HCT116 (cell line): Measurements from ENCODE around the gene TLCD2. TPM values are rescaled to one million over a fixed set of nuclear protein-coding genes. Genes with fewer than 3 reads are reported as not detected.

Experiments used
- ATAC-seq: fragments of 200-7000 bp; cut with Tn5 transposase; 2 replicates; pipeline ENCODE4 v1.9.1; 2020; ENCODE audit warnings: mild to moderate bottlenecking, moderate library complexity
- BruUV-seq: library from RNA; stranded (reverse); fragments of 400-500 nt; replicated peaks from 2 replicates; lab custom pipeline; 2021; lab: Mats Ljungman, UMichigan
- CTCF ChIA-PET: fragments of 300-600 bp; sonication (Branson Sonifier 250); formaldehyde crosslinking; loops from one replicate; lab custom pipeline; 2021; ENCODE audit warnings: antibody characterized with exemption; lab: Charles Lee
- POLR2A ChIA-PET: fragments of 300-600, 350-600 bp; sonication (Branson Sonifier 250); formaldehyde crosslinking; loops from one replicate; lab custom pipeline; 2021; ENCODE audit warnings: antibody characterized with exemption; lab: Charles Lee
- RAD21 ChIA-PET, 2 experiments: fragments of 300-600 bp; sonication (Branson Sonifier 250); formaldehyde crosslinking; loops; one replicate each; lab custom pipeline; 2023; ENCODE audit warnings: low total read pairs in 2 of 2; ENCODE audit not compliant: uncharacterized antibody in 2 of 2, unreplicated experiment in 2 of 2, low non-redundant PET in 1 of 2; lab: Charles Lee
- DNase-seq: peaks from one replicate; pipeline ENCODE4 v3.0.0-alpha.2; 2010; ENCODE audit warnings: low read depth, low spot score
- H2AFZ ChIP-seq: fragments of 200-600 bp; shearing (Covaris generic), sonication (generic); 2 replicates; pipeline ENCODE4 v1.6.1; 2017; ENCODE audit warnings: low read depth, mixed run types, mixed read lengths, antibody characterized with exemption, low read length; ENCODE audit not compliant: poor library complexity, severe bottlenecking
- H3K27ac ChIP-seq: 2 replicates; pipeline ENCODE4 v1.5.1; 2012; ENCODE audit warnings: low read depth, low read length
- H3K27me3 ChIP-seq: fragments of 200-600 bp; sonication (generic); 2 replicates; pipeline ENCODE4 v1.6.1; 2016; ENCODE audit warnings: mixed run types, low read length, mixed read lengths; ENCODE audit not compliant: insufficient read depth
- H3K36me3 ChIP-seq, 2 experiments: fragments of 200-500 bp in 1 of 2; fragments of 200-600 bp in 1 of 2; sonication (Bioruptor generic) in 1 of 2; sonication (generic) in 1 of 2; 2 replicates each; pipeline versions ENCODE4 v1.5.1 to v1.6.1; 2014 to 2016; ENCODE audit warnings: low read length in 2 of 2, inconsistent platforms in 1 of 2, mixed read lengths in 1 of 2, mixed run types in 1 of 2; ENCODE audit not compliant: insufficient read depth in 2 of 2, control insufficient read depth in 1 of 2
- H3K4me1 ChIP-seq, 2 experiments: fragments of 200-600 bp in 1 of 2; sonication (generic) in 1 of 2; 2 replicates each; pipeline versions ENCODE4 v1.5.1 to v1.6.1; 2012 to 2017; ENCODE audit warnings: low read length in 2 of 2, inconsistent platforms in 1 of 2, mild to moderate bottlenecking in 1 of 2, mixed read lengths in 1 of 2, mixed run types in 1 of 2, moderate library complexity in 1 of 2; ENCODE audit not compliant: insufficient read depth in 2 of 2, control insufficient read depth in 1 of 2
- H3K4me2 ChIP-seq: fragments of 200-600 bp; sonication (generic); 2 replicates; pipeline ENCODE4 v1.6.1; 2017; ENCODE audit warnings: mixed run types, low read length, mixed read lengths
- H3K4me3 ChIP-seq, 2 experiments: fragments of 200-600 bp in 1 of 2; sonication (generic) in 1 of 2; replicated peaks in 1 of 2; 2 replicates each; pipeline ENCODE4 v1.5.1; 2011 to 2016; ENCODE audit warnings: low read length in 2 of 2, control low read depth in 1 of 2, low read depth in 1 of 2, mild to moderate bottlenecking in 1 of 2, mixed read lengths in 1 of 2, mixed run types in 1 of 2
- H3K79me2 ChIP-seq: fragments of 200-600 bp; sonication (generic); 2 replicates; pipeline ENCODE4 v1.6.1; 2017; ENCODE audit warnings: mild to moderate bottlenecking, mixed run types, low read length, moderate library complexity, mixed read lengths; ENCODE audit not compliant: insufficient read depth
- H3K9ac ChIP-seq: fragments of 200-600 bp; sonication (generic); 2 replicates; pipeline ENCODE4 v1.6.1; 2016; ENCODE audit warnings: low read length, mixed read lengths
- H3K9me2 ChIP-seq: fragments of 200-600 bp; sonication (generic), shearing (Covaris generic); 2 replicates; pipeline ENCODE4 v1.6.1; 2017; ENCODE audit warnings: mixed run types, mild to moderate bottlenecking, moderate library complexity; ENCODE audit not compliant: insufficient read depth
- H3K9me3 ChIP-seq, 2 experiments: fragments of 200-500 bp in 1 of 2; fragments of 200-600 bp in 1 of 2; sonication (Bioruptor generic) in 1 of 2; sonication (generic) in 1 of 2; 2 replicates each; pipeline ENCODE4 v1.6.1; 2014 to 2017; ENCODE audit warnings: low read length in 2 of 2, mixed read lengths in 2 of 2, inconsistent platforms in 1 of 2, low read depth in 1 of 2, mild to moderate bottlenecking in 1 of 2, mixed run types in 1 of 2, moderate library complexity in 1 of 2; ENCODE audit not compliant: control insufficient read depth in 1 of 2, insufficient read depth in 1 of 2
- H4K20me1 ChIP-seq: fragments of 200-600 bp; sonication (generic), shearing (Covaris generic); 2 replicates; pipeline ENCODE4 v1.6.1; 2017; ENCODE audit warnings: mixed run types, mild to moderate bottlenecking, moderate library complexity; ENCODE audit not compliant: insufficient read depth
- CBX3 ChIP-seq: IDR thresholded peaks from 2 replicates; pipeline ENCODE4 v1.6.1; 2012; ENCODE audit warnings: low read depth
- CEBPB ChIP-seq: IDR thresholded peaks from 2 replicates; pipeline ENCODE4 v1.6.1; 2012; ENCODE audit warnings: low read depth
- EGR1 ChIP-seq: IDR thresholded peaks from 2 replicates; pipeline ENCODE4 v1.6.1; 2012; ENCODE audit warnings: low read depth
- EZH2phosphoT487 ChIP-seq: fragments of 200-600 bp; IDR thresholded peaks from 2 replicates; pipeline ENCODE4 v1.6.1; 2018; ENCODE audit warnings: antibody characterized with exemption, borderline replicate concordance
- POLR2A ChIP-seq: IDR thresholded peaks from 2 replicates; pipeline ENCODE4 v1.7.0; 2011; ENCODE audit warnings: borderline replicate concordance; ENCODE audit not compliant: insufficient read depth, insufficient read length; ENCODE audit errors: extremely low read depth
- RAD21 ChIP-seq: IDR thresholded peaks from 2 replicates; pipeline ENCODE4 v1.6.1; 2012; ENCODE audit warnings: low read depth, mild to moderate bottlenecking
- SIN3A ChIP-seq: IDR thresholded peaks from 2 replicates; pipeline ENCODE4 v1.6.1; 2012; ENCODE audit warnings: low read depth
- SP1 ChIP-seq: IDR thresholded peaks from 2 replicates; pipeline ENCODE4 v1.6.1; 2012; ENCODE audit warnings: low read depth
- intact Hi-C: fragments of 100-400 bp; cut with micrococcal nuclease; formaldehyde crosslinking; loops from 2 replicates; pipeline ENCODE4 v1.10.0; 2022
- total RNA-seq: library from RNA; stranded (reverse); gene quantifications from one replicate; pipeline ENCODE4 v1.2.1, GENCODE V29; 2021; ENCODE audit not compliant: unreplicated experiment
- TF ChIP-seq, protein P1 (sequence below), 3 experiments: fragments of 200-600 bp in 1 of 3; sonication (generic) in 1 of 3; IDR thresholded peaks in 2 of 3; conservative IDR thresholded peaks in 1 of 3; 2 replicates each; pipeline ENCODE4 v1.5.1; 2012 to 2017; ENCODE audit warnings: low read depth in 2 of 3, low read length in 2 of 3, antibody characterized with exemption in 1 of 3, borderline replicate concordance in 1 of 3, control low read depth in 1 of 3, mild to moderate bottlenecking in 1 of 3, mixed read lengths in 1 of 3, mixed run types in 1 of 3, moderate library complexity in 1 of 3; ENCODE audit not compliant: insufficient read depth in 1 of 3
- TF ChIP-seq, protein P2 (sequence below): IDR thresholded peaks from 2 replicates; pipeline ENCODE4 v1.6.1; 2011; ENCODE audit warnings: mild to moderate bottlenecking, low read length, moderate library complexity; ENCODE audit not compliant: insufficient replicate concordance; ENCODE audit errors: extremely low read depth
- TF ChIP-seq, protein P3 (sequence below): IDR thresholded peaks from 2 replicates; pipeline ENCODE4 v1.6.1; 2012; ENCODE audit warnings: low read depth

TLCD2 gene
- total RNA-seq, 1 experiment from 2014 or later, result 1.8 TPM

DNA sequence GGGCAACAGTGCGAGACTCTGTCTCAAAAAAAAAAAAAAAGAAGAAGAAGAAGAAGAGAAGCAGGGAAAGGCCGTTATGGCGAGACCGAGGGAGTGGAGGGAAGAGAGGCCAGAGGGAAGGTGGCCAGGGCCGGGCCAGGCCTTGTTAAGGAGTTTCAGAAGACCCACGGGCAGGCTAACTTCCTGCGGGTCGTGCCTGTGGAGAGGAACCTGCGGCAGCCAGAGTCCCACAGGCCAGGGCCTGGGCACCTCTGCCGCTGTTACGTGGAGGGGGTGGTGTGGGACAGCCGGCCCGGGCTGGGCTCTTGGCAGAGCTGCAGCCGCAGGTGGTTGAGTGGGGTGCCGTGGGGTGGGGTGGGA is 19.8 kb upstream of the TLCD2 start:
- Histone ChIP-seq H3K79me2 (peaks cover 3% of the 10 kb centered on the region; the same call in 1 of the 2 replicates), H3K9ac (no peak overlapping the region), H3K27ac (no peak overlapping the region), H3K9me2 (no peaks in the 10 kb centered on the region), H3K4me3 (no peak overlapping the region), H3K4me2 (no peak overlapping the region), H4K20me1 (no peaks in the 10 kb centered on the region), H3K9me3 (no peaks in the 10 kb centered on the region), H3K36me3 (no peaks in the 10 kb centered on the region), H2AFZ (no peak overlapping the region), H3K4me1 (peaks cover 5 to 18% of the 10 kb centered on the region in 2 experiments; a peak in 3 of 4 replicates), H3K27me3 (no peaks in the 10 kb centered on the region)
- no TSS peak for BruUV-seq
- ChIA-PET POLR2A (interaction anchor here (1.7 kb wide), 1 partner anchor 14 kb away, joined by 4 read pairs; no protein-coding TSS in a partner anchor), RAD21 (no interaction called here), CTCF (interaction anchor here (1.2 kb wide), 1 partner anchor 9 kb away, joined by 6 read pairs; no protein-coding TSS in a partner anchor)
- TF ChIP-seq, protein P1, sequence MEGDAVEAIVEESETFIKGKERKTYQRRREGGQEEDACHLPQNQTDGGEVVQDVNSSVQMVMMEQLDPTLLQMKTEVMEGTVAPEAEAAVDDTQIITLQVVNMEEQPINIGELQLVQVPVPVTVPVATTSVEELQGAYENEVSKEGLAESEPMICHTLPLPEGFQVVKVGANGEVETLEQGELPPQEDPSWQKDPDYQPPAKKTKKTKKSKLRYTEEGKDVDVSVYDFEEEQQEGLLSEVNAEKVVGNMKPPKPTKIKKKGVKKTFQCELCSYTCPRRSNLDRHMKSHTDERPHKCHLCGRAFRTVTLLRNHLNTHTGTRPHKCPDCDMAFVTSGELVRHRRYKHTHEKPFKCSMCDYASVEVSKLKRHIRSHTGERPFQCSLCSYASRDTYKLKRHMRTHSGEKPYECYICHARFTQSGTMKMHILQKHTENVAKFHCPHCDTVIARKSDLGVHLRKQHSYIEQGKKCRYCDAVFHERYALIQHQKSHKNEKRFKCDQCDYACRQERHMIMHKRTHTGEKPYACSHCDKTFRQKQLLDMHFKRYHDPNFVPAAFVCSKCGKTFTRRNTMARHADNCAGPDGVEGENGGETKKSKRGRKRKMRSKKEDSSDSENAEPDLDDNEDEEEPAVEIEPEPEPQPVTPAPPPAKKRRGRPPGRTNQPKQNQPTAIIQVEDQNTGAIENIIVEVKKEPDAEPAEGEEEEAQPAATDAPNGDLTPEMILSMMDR (IDR thresholded peaks at IDR 0.05 in 2 of 3, conservative IDR thresholded peaks at IDR 0.05 in 1 of 3; ENCODE audit: borderline replicate concordance in 1 of 3, insufficient read depth in 1 of 3, low read depth in 2 of 3, low read length in 2 of 3), result no peak
- TF ChIP-seq RAD21 (no peak), SP1 (no peak), POLR2A (no peak), SIN3A (no peak), CEBPB (no peak), CBX3 (no peak), EZH2phosphoT487 (no peak), EGR1 (no peak)
- TF ChIP-seq, protein P2, sequence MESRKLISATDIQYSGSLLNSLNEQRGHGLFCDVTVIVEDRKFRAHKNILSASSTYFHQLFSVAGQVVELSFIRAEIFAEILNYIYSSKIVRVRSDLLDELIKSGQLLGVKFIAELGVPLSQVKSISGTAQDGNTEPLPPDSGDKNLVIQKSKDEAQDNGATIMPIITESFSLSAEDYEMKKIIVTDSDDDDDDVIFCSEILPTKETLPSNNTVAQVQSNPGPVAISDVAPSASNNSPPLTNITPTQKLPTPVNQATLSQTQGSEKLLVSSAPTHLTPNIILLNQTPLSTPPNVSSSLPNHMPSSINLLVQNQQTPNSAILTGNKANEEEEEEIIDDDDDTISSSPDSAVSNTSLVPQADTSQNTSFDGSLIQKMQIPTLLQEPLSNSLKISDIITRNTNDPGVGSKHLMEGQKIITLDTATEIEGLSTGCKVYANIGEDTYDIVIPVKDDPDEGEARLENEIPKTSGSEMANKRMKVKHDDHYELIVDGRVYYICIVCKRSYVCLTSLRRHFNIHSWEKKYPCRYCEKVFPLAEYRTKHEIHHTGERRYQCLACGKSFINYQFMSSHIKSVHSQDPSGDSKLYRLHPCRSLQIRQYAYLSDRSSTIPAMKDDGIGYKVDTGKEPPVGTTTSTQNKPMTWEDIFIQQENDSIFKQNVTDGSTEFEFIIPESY, result no peak
- TF ChIP-seq, protein P3, sequence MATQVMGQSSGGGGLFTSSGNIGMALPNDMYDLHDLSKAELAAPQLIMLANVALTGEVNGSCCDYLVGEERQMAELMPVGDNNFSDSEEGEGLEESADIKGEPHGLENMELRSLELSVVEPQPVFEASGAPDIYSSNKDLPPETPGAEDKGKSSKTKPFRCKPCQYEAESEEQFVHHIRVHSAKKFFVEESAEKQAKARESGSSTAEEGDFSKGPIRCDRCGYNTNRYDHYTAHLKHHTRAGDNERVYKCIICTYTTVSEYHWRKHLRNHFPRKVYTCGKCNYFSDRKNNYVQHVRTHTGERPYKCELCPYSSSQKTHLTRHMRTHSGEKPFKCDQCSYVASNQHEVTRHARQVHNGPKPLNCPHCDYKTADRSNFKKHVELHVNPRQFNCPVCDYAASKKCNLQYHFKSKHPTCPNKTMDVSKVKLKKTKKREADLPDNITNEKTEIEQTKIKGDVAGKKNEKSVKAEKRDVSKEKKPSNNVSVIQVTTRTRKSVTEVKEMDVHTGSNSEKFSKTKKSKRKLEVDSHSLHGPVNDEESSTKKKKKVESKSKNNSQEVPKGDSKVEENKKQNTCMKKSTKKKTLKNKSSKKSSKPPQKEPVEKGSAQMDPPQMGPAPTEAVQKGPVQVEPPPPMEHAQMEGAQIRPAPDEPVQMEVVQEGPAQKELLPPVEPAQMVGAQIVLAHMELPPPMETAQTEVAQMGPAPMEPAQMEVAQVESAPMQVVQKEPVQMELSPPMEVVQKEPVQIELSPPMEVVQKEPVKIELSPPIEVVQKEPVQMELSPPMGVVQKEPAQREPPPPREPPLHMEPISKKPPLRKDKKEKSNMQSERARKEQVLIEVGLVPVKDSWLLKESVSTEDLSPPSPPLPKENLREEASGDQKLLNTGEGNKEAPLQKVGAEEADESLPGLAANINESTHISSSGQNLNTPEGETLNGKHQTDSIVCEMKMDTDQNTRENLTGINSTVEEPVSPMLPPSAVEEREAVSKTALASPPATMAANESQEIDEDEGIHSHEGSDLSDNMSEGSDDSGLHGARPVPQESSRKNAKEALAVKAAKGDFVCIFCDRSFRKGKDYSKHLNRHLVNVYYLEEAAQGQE, result no peak
- ATAC-seq, result no peak
- intact Hi-C loops, result no loop called here
- DNase-seq, result no peak
